ENCODE results near the gene ACAA1. TPM values are rescaled to one million over a fixed set of nuclear protein-coding genes. Genes with fewer than 3 reads are reported as not detected.

The ACAA1 gene
- total and polyA plus RNA-seq, 2 of the 13 experiments (the other 11 are each of a cell fraction or from before 2014, with no cell fraction given) = 60.8 to 188 TPM

DNA sequence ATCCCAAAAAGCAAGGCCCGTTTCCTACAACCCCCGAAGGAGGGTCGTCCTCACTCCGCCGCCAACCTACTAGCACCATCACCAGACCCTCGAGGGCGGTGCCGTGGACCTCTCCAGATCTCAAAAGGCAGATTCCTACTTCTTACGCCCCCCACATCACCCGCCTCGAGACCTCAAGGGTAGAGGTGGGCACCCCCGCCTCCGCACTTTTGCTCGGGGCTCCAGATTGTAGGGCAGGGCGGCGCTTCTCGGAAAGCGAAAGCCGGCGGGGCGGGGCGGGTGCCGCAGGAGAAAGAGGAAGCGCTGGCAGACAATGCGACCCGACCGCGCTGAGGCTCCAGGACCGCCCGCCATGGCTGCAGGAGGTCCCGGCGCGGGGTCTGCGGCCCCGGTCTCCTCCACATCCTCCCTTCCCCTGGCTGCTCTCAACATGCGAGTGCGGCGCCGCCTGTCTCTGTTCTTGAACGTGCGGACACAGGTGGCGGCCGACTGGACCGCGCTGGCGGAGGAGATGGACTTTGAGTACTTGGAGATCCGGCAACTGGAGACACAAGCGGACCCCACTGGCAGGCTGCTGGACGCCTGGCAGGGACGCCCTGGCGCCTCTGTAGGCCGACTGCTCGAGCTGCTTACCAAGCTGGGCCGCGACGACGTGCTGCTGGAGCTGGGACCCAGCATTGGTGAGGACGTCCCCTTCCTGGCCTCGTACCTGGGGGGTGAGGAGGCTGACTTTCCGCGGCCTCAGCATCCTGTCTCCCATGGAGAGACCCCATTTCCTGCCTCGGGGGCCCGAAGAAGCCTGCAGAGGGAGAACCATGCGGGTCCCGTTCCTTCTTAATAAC, 1.6 kb upstream of the ACAA1 start, which contains the start of gene MYD88 (continued):
- TF ChIP-seq DNMT3B (CRISPR knock-in tag; conservative IDR thresholded peaks at IDR 0.05) (no peak), ZBTB38 (CRISPR knock-in tag; IDR thresholded peaks at IDR 0.05) (peak; percentile 50; the same call in 1 of the 2 replicates), ZNF34 (CRISPR knock-in tag; IDR thresholded peaks at IDR 0.05; ENCODE audit: borderline replicate concordance) (no peak), ZSCAN30 (CRISPR knock-in tag; IDR thresholded peaks at IDR 0.05) (no peak), PHF8 (CRISPR knock-in tag; IDR thresholded peaks at IDR 0.05) (peak; percentile 93), ZNF580 (CRISPR knock-in tag; IDR thresholded peaks at IDR 0.05; ENCODE audit: borderline replicate concordance, low read depth) (peak; percentile 25; the same call in 1 of the 2 replicates), ZFYVE20 (CRISPR knock-in tag; IDR thresholded peaks at IDR 0.05; ENCODE audit: borderline replicate concordance, low read depth) (no peak), MEF2D (CRISPR knock-in tag; IDR thresholded peaks at IDR 0.05) (no peak), SNAPC2 (CRISPR knock-in tag; IDR thresholded peaks at IDR 0.05) (no peak), TARDBP (CRISPR knock-in tag; IDR thresholded peaks at IDR 0.05) (no peak; the same call in 1 of the 2 replicates), ARNT2 (CRISPR knock-in tag; IDR thresholded peaks at IDR 0.05; ENCODE audit: low read depth) (peak; percentile 75), ZNF652 (CRISPR knock-in tag; IDR thresholded peaks at IDR 0.05; ENCODE audit: borderline replicate concordance, low read depth) (no peak), ZNF367 (CRISPR knock-in tag; IDR thresholded peaks at IDR 0.05; ENCODE audit: borderline replicate concordance) (no peak; the same call in 1 of the 2 replicates), ZNF691 (CRISPR knock-in tag; IDR thresholded peaks at IDR 0.05; ENCODE audit: borderline replicate concordance, low read depth) (no peak), RXRA (CRISPR knock-in tag; IDR thresholded peaks at IDR 0.05) (peak; percentile 31; the same call in 1 of the 2 replicates), ZNF121 (CRISPR knock-in tag; IDR thresholded peaks at IDR 0.05) (no peak), ZNF782 (CRISPR knock-in tag; IDR thresholded peaks at IDR 0.05; ENCODE audit: borderline replicate concordance) (peak; percentile 65; the same call in 1 of the 2 replicates), NCOA1 (CRISPR knock-in tag; IDR thresholded peaks at IDR 0.05) (no peak)
- TF ChIP-seq, protein P1, sequence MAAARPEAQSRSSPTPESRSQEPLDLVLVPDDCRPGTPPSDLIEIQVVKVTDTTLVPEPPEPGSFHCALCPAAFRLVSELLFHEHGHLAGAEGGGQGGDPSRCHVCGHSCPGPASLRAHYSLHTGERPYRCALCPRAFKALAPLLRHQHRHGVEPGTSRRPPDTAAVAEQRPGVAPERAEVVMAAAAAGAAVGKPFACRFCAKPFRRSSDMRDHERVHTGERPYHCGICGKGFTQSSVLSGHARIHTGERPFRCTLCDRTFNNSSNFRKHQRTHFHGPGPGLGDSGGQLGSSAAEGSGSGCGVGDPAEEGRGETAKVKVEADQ (CRISPR knock-in tag; IDR thresholded peaks at IDR 0.05; ENCODE audit: borderline replicate concordance) = no peak
- TF ChIP-seq, protein P2, sequence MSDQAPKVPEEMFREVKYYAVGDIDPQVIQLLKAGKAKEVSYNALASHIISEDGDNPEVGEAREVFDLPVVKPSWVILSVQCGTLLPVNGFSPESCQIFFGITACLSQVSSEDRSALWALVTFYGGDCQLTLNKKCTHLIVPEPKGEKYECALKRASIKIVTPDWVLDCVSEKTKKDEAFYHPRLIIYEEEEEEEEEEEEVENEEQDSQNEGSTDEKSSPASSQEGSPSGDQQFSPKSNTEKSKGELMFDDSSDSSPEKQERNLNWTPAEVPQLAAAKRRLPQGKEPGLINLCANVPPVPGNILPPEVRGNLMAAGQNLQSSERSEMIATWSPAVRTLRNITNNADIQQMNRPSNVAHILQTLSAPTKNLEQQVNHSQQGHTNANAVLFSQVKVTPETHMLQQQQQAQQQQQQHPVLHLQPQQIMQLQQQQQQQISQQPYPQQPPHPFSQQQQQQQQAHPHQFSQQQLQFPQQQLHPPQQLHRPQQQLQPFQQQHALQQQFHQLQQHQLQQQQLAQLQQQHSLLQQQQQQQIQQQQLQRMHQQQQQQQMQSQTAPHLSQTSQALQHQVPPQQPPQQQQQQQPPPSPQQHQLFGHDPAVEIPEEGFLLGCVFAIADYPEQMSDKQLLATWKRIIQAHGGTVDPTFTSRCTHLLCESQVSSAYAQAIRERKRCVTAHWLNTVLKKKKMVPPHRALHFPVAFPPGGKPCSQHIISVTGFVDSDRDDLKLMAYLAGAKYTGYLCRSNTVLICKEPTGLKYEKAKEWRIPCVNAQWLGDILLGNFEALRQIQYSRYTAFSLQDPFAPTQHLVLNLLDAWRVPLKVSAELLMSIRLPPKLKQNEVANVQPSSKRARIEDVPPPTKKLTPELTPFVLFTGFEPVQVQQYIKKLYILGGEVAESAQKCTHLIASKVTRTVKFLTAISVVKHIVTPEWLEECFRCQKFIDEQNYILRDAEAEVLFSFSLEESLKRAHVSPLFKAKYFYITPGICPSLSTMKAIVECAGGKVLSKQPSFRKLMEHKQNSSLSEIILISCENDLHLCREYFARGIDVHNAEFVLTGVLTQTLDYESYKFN (CRISPR knock-in tag; conservative IDR thresholded peaks at IDR 0.05) = peak; percentile 33; the same call in 1 of the 2 replicates
- TF ChIP-seq, protein P3, sequence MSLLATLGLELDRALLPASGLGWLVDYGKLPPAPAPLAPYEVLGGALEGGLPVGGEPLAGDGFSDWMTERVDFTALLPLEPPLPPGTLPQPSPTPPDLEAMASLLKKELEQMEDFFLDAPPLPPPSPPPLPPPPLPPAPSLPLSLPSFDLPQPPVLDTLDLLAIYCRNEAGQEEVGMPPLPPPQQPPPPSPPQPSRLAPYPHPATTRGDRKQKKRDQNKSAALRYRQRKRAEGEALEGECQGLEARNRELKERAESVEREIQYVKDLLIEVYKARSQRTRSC (CRISPR knock-in tag; IDR thresholded peaks at IDR 0.05; ENCODE audit: low read depth) = no peak
- TF ChIP-seq, protein P4, sequence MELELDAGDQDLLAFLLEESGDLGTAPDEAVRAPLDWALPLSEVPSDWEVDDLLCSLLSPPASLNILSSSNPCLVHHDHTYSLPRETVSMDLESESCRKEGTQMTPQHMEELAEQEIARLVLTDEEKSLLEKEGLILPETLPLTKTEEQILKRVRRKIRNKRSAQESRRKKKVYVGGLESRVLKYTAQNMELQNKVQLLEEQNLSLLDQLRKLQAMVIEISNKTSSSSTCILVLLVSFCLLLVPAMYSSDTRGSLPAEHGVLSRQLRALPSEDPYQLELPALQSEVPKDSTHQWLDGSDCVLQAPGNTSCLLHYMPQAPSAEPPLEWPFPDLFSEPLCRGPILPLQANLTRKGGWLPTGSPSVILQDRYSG (CRISPR knock-in tag; IDR thresholded peaks at IDR 0.05) = no peak
